Ectodermal cell (in vitro differentiated cells): ENCODE measurements around the gene MYOCOS.

ENCODE experiments used
- H3K27ac ChIP-seq: 2 replicates; pipeline ENCODE4 v1.7.0; 2013; ENCODE audit warnings: mild to moderate bottlenecking, low read depth, low read length; ENCODE audit not compliant: insufficient read depth, poor library complexity, severe bottlenecking
- H3K27me3 ChIP-seq: 2 replicates; pipeline ENCODE4 v1.7.0; 2013; ENCODE audit warnings: mild to moderate bottlenecking, low read length; ENCODE audit not compliant: insufficient read depth, control insufficient read depth, poor library complexity, severe bottlenecking
- H3K36me3 ChIP-seq: one replicate; pipeline ENCODE4 v1.7.0; 2013; ENCODE audit warnings: low read length; ENCODE audit not compliant: control insufficient read depth, insufficient read depth
- H3K4me1 ChIP-seq: one replicate; pipeline ENCODE4 v1.7.0; 2013; ENCODE audit warnings: low read length; ENCODE audit not compliant: control insufficient read depth, insufficient read depth
- H3K4me3 ChIP-seq: 2 replicates; pipeline ENCODE4 v1.7.0; 2013; ENCODE audit warnings: low read depth, low read length, control low read depth; ENCODE audit not compliant: insufficient read depth
- H3K9me3 ChIP-seq: 2 replicates; pipeline ENCODE4 v1.7.0; 2013; ENCODE audit warnings: mild to moderate bottlenecking, low read length, moderate library complexity; ENCODE audit not compliant: control insufficient read depth
- WGBS, 2 experiments: methylation state at CpG; one replicate each; pipeline ENCODE4 v1.1.7; 2013; ENCODE audit warnings: missing lambda C conversion rate in 2 of 2; 5-methylcytosine and 5-hydroxymethylcytosine counted together

MYOCOS gene

DNA sequence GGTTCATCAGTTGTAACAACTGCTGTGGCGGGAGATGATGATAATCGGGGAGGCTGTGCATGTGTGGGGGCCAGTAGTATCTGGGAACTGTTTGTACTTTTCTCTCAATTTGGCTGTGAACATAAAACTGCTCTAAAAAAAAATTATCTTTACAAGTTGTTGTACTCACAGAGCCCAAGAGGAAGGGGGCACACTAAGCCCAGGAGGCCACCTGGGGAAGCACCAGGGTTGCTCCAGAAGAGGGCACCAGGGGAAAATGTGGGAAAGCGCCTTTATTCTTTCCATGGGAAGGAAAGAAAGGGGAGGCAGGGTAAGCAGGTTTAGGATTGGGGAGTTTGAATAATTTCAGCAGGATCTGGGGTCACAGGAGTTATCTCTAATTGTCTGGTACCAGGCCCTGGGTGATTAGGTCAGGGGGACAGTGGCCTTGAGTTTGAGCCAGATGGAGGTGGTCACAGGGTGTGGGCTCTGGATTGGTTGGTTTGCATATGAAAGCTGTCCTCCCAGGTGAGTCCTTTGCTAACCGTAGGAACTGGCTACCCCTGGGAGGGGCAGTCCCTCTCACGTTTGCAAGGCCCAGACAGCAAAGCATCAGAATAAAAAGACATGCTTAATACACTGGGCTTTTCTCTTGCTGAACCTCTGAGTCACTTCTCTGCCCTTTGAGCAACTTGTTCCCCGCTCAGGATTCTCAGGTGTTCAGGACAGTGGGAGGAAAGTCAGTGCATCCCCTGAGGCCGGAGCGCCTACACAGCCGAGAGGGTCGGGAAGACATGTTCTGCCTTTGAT is 19.2 kb downstream of the MYOCOS start:
- H3K36me3 ChIP-seq = no peaks in the 10 kb centered on the region
- H3K4me1 ChIP-seq = no peaks in the 10 kb centered on the region
- WGBS, 2 experiments = 46 to 48% methylated on average over 10 of the region's 10 CpGs
- no peak overlapping the region for H3K4me3 ChIP-seq
- H3K27ac ChIP-seq = no peak overlapping the region
- no peaks in the 10 kb centered on the region for H3K27me3 ChIP-seq
- H3K9me3 ChIP-seq = no peaks in the 10 kb centered on the region

- no peaks in the 10 kb centered on the region for H3K36me3 ChIP-seq
- H3K27ac ChIP-seq = no peak overlapping the region
- whole genome bisulfite sequencing, 2 experiments = 93 to 94% methylated on average over 4 of the region's 4 CpGs
- H3K4me3 ChIP-seq = no peak overlapping the region
- H3K27me3 ChIP-seq = no peaks in the 10 kb centered on the region
- H3K4me1 ChIP-seq = no peaks in the 10 kb centered on the region
- H3K9me3 ChIP-seq = no peaks in the 10 kb centered on the region
Measured at GRCh38 chr1:171642197-171642596, 20.2 kb downstream of the MYOCOS start.

GRCh38 chr1:171643156-171643555 is 21.1 kb downstream of the MYOCOS start:
- H3K36me3 ChIP-seq = no peaks in the 10 kb centered on the region
- no peaks in the 10 kb centered on the region for H3K27me3 ChIP-seq
- 88 to 92% methylated on average over 8 of the region's 8 CpGs for WGBS, 2 experiments
- no peak overlapping the region for H3K27ac ChIP-seq
- no peaks in the 10 kb centered on the region for H3K9me3 ChIP-seq
- H3K4me1 ChIP-seq = no peaks in the 10 kb centered on the region
- no peak overlapping the region for H3K4me3 ChIP-seq

- no peaks in the 10 kb centered on the region for H3K4me1 ChIP-seq
- no peaks in the 10 kb centered on the region for H3K9me3 ChIP-seq
- H3K4me3 ChIP-seq = no peak overlapping the region
- no peaks in the 10 kb centered on the region for H3K36me3 ChIP-seq
- H3K27me3 ChIP-seq = no peaks in the 10 kb centered on the region
- 22 to 24% methylated on average over 15 of the region's 15 CpGs for WGBS, 2 experiments
- H3K27ac ChIP-seq = no peak overlapping the region
Measured at GRCh38 chr1:171644805-171645483, 22.9 kb downstream of the MYOCOS start.

DNA sequence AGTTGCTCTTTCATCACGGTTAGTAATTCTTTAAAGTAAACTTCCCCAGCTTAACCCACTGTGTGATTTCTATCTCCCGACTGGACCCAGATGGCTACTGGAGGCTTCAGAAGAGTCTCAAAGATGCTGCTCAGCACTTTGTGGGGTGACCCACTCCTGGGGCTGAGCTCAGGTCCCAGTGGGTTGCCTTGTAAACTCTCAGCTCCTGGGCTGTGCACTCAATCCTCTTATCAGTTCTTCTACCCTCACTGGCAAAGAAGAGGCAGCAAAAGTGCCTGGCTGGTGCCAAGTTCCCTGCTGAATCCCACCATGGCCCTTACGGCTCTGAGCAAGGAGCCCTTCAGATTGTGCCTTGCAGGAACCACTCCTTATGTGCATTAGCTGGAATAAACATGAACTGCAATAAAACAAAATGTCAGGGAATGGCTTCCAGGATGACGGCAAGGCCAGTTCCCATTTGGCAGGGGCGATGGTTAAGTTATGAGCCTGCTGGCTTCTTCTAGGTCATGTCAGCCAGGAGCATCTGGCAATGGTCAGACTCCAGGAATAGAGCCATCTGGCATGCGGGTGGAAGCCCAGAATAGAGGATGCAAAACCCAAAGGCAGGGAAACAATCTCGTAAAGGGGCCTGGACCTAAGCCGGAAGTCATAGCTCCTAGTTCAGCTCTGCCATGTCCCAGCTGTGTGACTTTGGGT is 23.7 kb downstream of the MYOCOS start:
- no peak overlapping the region for H3K27ac ChIP-seq

GRCh38 chr1:171646249-171646560 is 24.2 kb downstream of the MYOCOS start:
- no peaks in the 10 kb centered on the region for H3K36me3 ChIP-seq
- 70 to 100% methylated on average over 1 of the region's 1 CpG for WGBS, 2 experiments

More for the DNA sequence above, 23.7 kb downstream of the MYOCOS start:
- no peak overlapping the region for H3K4me3 ChIP-seq
- no peaks in the 10 kb centered on the region for H3K9me3 ChIP-seq
- no peaks in the 10 kb centered on the region for H3K4me1 ChIP-seq
- no peaks in the 10 kb centered on the region for H3K36me3 ChIP-seq
- H3K27me3 ChIP-seq = no peaks in the 10 kb centered on the region
- 80 to 81% methylated on average over 8 of the region's 8 CpGs for WGBS, 2 experiments

GRCh38 chr1:171652234-171652822 is 30.3 kb downstream of the MYOCOS start, which contains the start of gene MYOC:
Gene MYOC, minus strand, starts transcription at chr1:171652688. Its CDS starts 77 bp downstream, at chr1:171652611.
- WGBS, 2 experiments = 90 to 92% methylated on average over 8 of the region's 8 CpGs
- Histone ChIP-seq H3K36me3 (no peaks in the 10 kb centered on the region), H3K4me1 (no peaks in the 10 kb centered on the region), H3K27me3 (no peaks in the 10 kb centered on the region), H3K27ac (no peak within 1 kb of the TSS), H3K9me3 (no peaks in the 10 kb centered on the region), H3K4me3 (no peak within 1 kb of the TSS)

More at GRCh38 chr1:171646249-171646560, 24.2 kb downstream of the MYOCOS start:
- no peaks in the 10 kb centered on the region for H3K9me3 ChIP-seq
- no peak overlapping the region for H3K4me3 ChIP-seq
- H3K27ac ChIP-seq = no peak overlapping the region
- no peaks in the 10 kb centered on the region for H3K27me3 ChIP-seq
- H3K4me1 ChIP-seq = no peaks in the 10 kb centered on the region

GRCh38 chr1:171653796-171654195 is 31.8 kb downstream of the MYOCOS start:
- Histone ChIP-seq H3K27ac (no peak overlapping the region), H3K36me3 (no peaks in the 10 kb centered on the region), H3K27me3 (no peaks in the 10 kb centered on the region), H3K4me1 (no peaks in the 10 kb centered on the region), H3K9me3 (no peaks in the 10 kb centered on the region), H3K4me3 (no peak overlapping the region)
- WGBS, 2 experiments = 94 to 100% methylated on average over 1 of the region's 1 CpG

DNA sequence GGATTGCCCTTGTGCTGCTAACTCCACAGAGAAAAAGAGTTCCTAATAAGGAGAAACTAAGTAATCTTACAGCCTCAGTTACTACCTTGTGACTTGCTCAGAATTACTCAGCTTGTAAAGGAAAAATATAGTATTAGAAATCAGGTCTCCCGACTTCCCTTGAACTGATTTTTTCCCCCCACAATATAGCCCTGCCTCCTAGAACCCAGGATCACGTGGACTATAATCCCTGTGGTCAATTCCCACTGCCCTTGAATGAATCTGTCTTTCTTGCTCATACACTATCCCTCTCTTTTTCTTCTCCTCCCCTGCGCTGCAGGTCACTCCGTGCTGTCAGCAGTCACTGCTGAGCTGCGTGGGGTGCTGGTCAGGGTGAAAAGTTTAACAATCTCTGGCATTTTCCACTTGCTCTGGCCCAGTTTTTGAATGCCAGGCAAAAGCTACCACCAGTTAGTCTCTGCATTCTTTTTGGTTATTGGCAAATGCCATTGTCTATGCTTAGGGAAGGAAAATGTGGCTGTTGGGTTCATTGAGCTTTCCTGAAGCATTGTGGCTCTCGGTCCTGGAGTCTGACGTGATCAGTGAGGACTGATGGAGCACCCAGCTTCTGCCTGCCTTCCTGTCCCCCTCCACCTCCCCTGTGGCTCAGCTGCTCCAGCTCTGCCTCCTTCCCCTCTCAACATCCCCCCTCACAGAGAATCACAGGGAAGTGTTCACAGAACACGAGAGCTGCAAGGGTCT is 32.3 kb downstream of the MYOCOS start:
- no peak overlapping the region for H3K27ac ChIP-seq
- no peak overlapping the region for H3K4me3 ChIP-seq
- no peaks in the 10 kb centered on the region for H3K9me3 ChIP-seq
- WGBS, 2 experiments = 79 to 80% methylated on average over 8 of the region's 8 CpGs
- H3K36me3 ChIP-seq = no peaks in the 10 kb centered on the region
- no peaks in the 10 kb centered on the region for H3K4me1 ChIP-seq
- no peaks in the 10 kb centered on the region for H3K27me3 ChIP-seq
